ENCODE measurements around the gene SLCO2A1.

The SLCO2A1 gene

GRCh38 chr3:133963657-133964396, 65.9 kb downstream of the SLCO2A1 start:
- Histone ChIP-seq H3K9ac (ENCODE audit: insufficient read length, low read depth) (no peak overlapping the region), H3K4me1 (ENCODE audit: insufficient read depth, insufficient read length) (peaks cover 13% of the 10 kb centered on the region), H3K36me3 (ENCODE audit: insufficient read depth, insufficient read length, low read length) (no peaks in the 10 kb centered on the region), H3K27me3 (ENCODE audit: insufficient read depth, insufficient read length) (no peaks in the 10 kb centered on the region), H3K9me3 (ENCODE audit: insufficient read depth, low read length) (no peaks in the 10 kb centered on the region; the same call in 1 of the 2 replicates), H3K4me3 (ENCODE audit: insufficient read length, low read depth) (no peak overlapping the region)
- DNase-seq (ENCODE audit: low read depth, low spot score): no peak
- TF ChIP-seq ZNF274 (IDR thresholded peaks at IDR 0.05; ENCODE audit: low read depth, low read length) (no peak), SUZ12 (IDR thresholded peaks at IDR 0.05; ENCODE audit: extremely low read depth, insufficient read depth, insufficient read length) (no peak), YY1 (IDR thresholded peaks at IDR 0.05; ENCODE audit: insufficient read depth, insufficient read length) (no peak)

GRCh38 chr3:133962849-133963248, 66.9 kb downstream of the SLCO2A1 start:
- H3K36me3 ChIP-seq (ENCODE audit: insufficient read depth, insufficient read length, low read length): no peaks in the 10 kb centered on the region
- no peak for DNase-seq (ENCODE audit: low read depth, low spot score)

GRCh38 chr3:133958071-133958805, 71.5 kb downstream of the SLCO2A1 start:
- H3K4me1 ChIP-seq (ENCODE audit: insufficient read depth, insufficient read length): peaks cover 10% of the 10 kb centered on the region
- no peaks in the 10 kb centered on the region; the same call in 1 of the 2 replicates for H3K9me3 ChIP-seq (ENCODE audit: insufficient read depth, low read length)
- no peaks in the 10 kb centered on the region for H3K27me3 ChIP-seq (ENCODE audit: insufficient read depth, insufficient read length)
- H3K9ac ChIP-seq (ENCODE audit: insufficient read length, low read depth): no peak overlapping the region
- DNase-seq (ENCODE audit: low read depth, low spot score): no peak
- no peak overlapping the region for H3K4me3 ChIP-seq (ENCODE audit: insufficient read length, low read depth)
- no peak for TF ChIP-seq SUZ12 (IDR thresholded peaks at IDR 0.05; ENCODE audit: extremely low read depth, insufficient read depth, insufficient read length)
- TF ChIP-seq ZNF274 (IDR thresholded peaks at IDR 0.05; ENCODE audit: low read depth, low read length): no peak
- TF ChIP-seq YY1 (IDR thresholded peaks at IDR 0.05; ENCODE audit: insufficient read depth, insufficient read length): no peak
- H3K36me3 ChIP-seq (ENCODE audit: insufficient read depth, insufficient read length, low read length): no peaks in the 10 kb centered on the region

More at GRCh38 chr3:133962849-133963248, 66.9 kb downstream of the SLCO2A1 start:
- TF ChIP-seq YY1 (IDR thresholded peaks at IDR 0.05; ENCODE audit: insufficient read depth, insufficient read length): no peak
- TF ChIP-seq ZNF274 (IDR thresholded peaks at IDR 0.05; ENCODE audit: low read depth, low read length): no peak
- TF ChIP-seq SUZ12 (IDR thresholded peaks at IDR 0.05; ENCODE audit: extremely low read depth, insufficient read depth, insufficient read length): no peak
- Histone ChIP-seq H3K4me1 (ENCODE audit: insufficient read depth, insufficient read length) (peaks cover 7% of the 10 kb centered on the region), H3K9ac (ENCODE audit: insufficient read length, low read depth) (no peak overlapping the region), H3K4me3 (ENCODE audit: insufficient read length, low read depth) (no peak overlapping the region), H3K9me3 (ENCODE audit: insufficient read depth, low read length) (no peaks in the 10 kb centered on the region; the same call in 1 of the 2 replicates), H3K27me3 (ENCODE audit: insufficient read depth, insufficient read length) (no peaks in the 10 kb centered on the region)

- peaks cover 10% of the 10 kb centered on the region for H3K4me1 ChIP-seq (ENCODE audit: insufficient read depth, insufficient read length)
- H3K36me3 ChIP-seq (ENCODE audit: insufficient read depth, insufficient read length, low read length): no peaks in the 10 kb centered on the region
- TF ChIP-seq SUZ12 (IDR thresholded peaks at IDR 0.05; ENCODE audit: extremely low read depth, insufficient read depth, insufficient read length) (no peak), YY1 (IDR thresholded peaks at IDR 0.05; ENCODE audit: insufficient read depth, insufficient read length) (no peak), ZNF274 (IDR thresholded peaks at IDR 0.05; ENCODE audit: low read depth, low read length) (no peak)
- DNase-seq (ENCODE audit: low read depth, low spot score): no peak
- no peak overlapping the region for H3K4me3 ChIP-seq (ENCODE audit: insufficient read length, low read depth)
- H3K9ac ChIP-seq (ENCODE audit: insufficient read length, low read depth): no peak overlapping the region
- H3K9me3 ChIP-seq (ENCODE audit: insufficient read depth, low read length): peaks cover 9% of the 10 kb centered on the region; the same call in 1 of the 2 replicates
- H3K27me3 ChIP-seq (ENCODE audit: insufficient read depth, insufficient read length): peaks cover 5% of the 10 kb centered on the region
These were observed 72.7 kb downstream of the SLCO2A1 start for GRCh38 chr3:133956982-133957381.

GRCh38 chr3:133956353-133956752, 73.4 kb downstream of the SLCO2A1 start:
- DNase-seq (ENCODE audit: low read depth, low spot score): no peak
- peaks cover 11% of the 10 kb centered on the region for H3K27me3 ChIP-seq (ENCODE audit: insufficient read depth, insufficient read length)

GRCh38 chr3:133955892-133956291, 73.8 kb downstream of the SLCO2A1 start:
- Histone ChIP-seq H3K27me3 (ENCODE audit: insufficient read depth, insufficient read length) (peaks cover 16% of the 10 kb centered on the region), H3K9me3 (ENCODE audit: insufficient read depth, low read length) (peaks cover 19% of the 10 kb centered on the region; the same call in 1 of the 2 replicates), H3K36me3 (ENCODE audit: insufficient read depth, insufficient read length, low read length) (no peaks in the 10 kb centered on the region), H3K4me1 (ENCODE audit: insufficient read depth, insufficient read length) (peaks cover 10% of the 10 kb centered on the region), H3K9ac (ENCODE audit: insufficient read length, low read depth) (no peak overlapping the region), H3K4me3 (ENCODE audit: insufficient read length, low read depth) (no peak overlapping the region)
- no peak for DNase-seq (ENCODE audit: low read depth, low spot score)
- no peak for TF ChIP-seq SUZ12 (IDR thresholded peaks at IDR 0.05; ENCODE audit: extremely low read depth, insufficient read depth, insufficient read length)
- no peak for TF ChIP-seq YY1 (IDR thresholded peaks at IDR 0.05; ENCODE audit: insufficient read depth, insufficient read length)
- no peak for TF ChIP-seq ZNF274 (IDR thresholded peaks at IDR 0.05; ENCODE audit: low read depth, low read length)

More at GRCh38 chr3:133956353-133956752, 73.4 kb downstream of the SLCO2A1 start:
- Histone ChIP-seq H3K9me3 (ENCODE audit: insufficient read depth, low read length) (peaks cover 15% of the 10 kb centered on the region; the same call in 1 of the 2 replicates), H3K36me3 (ENCODE audit: insufficient read depth, insufficient read length, low read length) (no peaks in the 10 kb centered on the region), H3K4me3 (ENCODE audit: insufficient read length, low read depth) (no peak overlapping the region), H3K9ac (ENCODE audit: insufficient read length, low read depth) (no peak overlapping the region), H3K4me1 (ENCODE audit: insufficient read depth, insufficient read length) (peaks cover 10% of the 10 kb centered on the region)
- TF ChIP-seq ZNF274 (IDR thresholded peaks at IDR 0.05; ENCODE audit: low read depth, low read length) (no peak), YY1 (IDR thresholded peaks at IDR 0.05; ENCODE audit: insufficient read depth, insufficient read length) (no peak), SUZ12 (IDR thresholded peaks at IDR 0.05; ENCODE audit: extremely low read depth, insufficient read depth, insufficient read length) (no peak)

Data from NT2/D1 (cell line).